Heart left ventricle (tissue), 13 donors: Measurements from ENCODE around the gene PRSS33.

ENCODE experiments used
- POLR2A ChIP-seq, 2 donors: fragments of 450-650 bp; IDR thresholded peaks; one replicate each; pipeline ENCODE4 v1.6.1; 2017; ENCODE audit warnings: antibody characterized with exemption in 2 of 2, mild to moderate bottlenecking in 2 of 2, moderate library complexity in 2 of 2
- TF ChIP-seq, protein P1 (sequence below), 12 donors: fragments of 200-600 bp; sonication (generic) in 4 of 12; IDR thresholded peaks; one replicate each; pipeline versions ENCODE4 v1.5.0 to v1.8.0; 2018 to 2022; ENCODE audit warnings: antibody characterized with exemption in 12 of 12, mild to moderate bottlenecking in 5 of 12
- donor health status: ischemic (EF 13 %, LVEDD 7.1; RV severe dilation, severe dysfunction).
- donor health status: DM: no; HTN: yes; CAD: no.
- donor health status: DM: no; HTN: no; CAD: no.
- donor health status: ischemic (EF 25% LVEDD 6.9; RV normal size, moderate dysfunction).
- donor health status: ischemic (EF 25% LVEDD 5.7; RV mildly dilated, moderate dysfunction).
- donor health status: ischemic (EF 35%, LVEDD 5.7; RV mildly dilated, moderate dysfunction).
- donor health status: nonischemic (EF 11% LVEDD 7.7; RV severe dilation, severe dysfunction).
- donor health status: DM: yes; HTN: yes; CAD: no.
- donor health status: PGD.
- donor health status: ischemic (EF 29% LVEDD 5.4; RV normal size, mild dysfunction).
- donor health status: nonischemic (EF 23%, LVEDD 6.1; RV moderate dilation, normal function).

DNA sequence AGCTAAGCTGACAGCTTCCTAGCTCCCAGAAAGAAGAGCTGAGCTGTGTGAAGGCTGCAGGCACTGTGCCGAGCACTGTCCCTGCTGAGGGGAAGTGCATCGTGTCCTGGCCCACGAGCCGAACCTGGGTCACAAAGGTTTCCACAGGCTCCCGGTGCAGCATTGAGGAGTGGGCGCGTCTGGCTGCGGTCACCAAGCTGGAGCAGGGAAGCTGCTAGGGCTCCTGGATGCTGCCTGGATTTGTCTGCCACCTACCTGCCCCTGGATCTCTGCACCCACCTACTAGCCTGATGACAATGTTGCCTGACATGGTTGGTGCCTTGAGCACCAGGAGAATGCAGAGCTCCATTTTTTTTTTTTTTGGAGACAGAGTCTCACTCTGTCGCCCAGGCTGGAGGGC is 41.4 kb downstream of the PRSS33 start:
- TF ChIP-seq, protein P1, sequence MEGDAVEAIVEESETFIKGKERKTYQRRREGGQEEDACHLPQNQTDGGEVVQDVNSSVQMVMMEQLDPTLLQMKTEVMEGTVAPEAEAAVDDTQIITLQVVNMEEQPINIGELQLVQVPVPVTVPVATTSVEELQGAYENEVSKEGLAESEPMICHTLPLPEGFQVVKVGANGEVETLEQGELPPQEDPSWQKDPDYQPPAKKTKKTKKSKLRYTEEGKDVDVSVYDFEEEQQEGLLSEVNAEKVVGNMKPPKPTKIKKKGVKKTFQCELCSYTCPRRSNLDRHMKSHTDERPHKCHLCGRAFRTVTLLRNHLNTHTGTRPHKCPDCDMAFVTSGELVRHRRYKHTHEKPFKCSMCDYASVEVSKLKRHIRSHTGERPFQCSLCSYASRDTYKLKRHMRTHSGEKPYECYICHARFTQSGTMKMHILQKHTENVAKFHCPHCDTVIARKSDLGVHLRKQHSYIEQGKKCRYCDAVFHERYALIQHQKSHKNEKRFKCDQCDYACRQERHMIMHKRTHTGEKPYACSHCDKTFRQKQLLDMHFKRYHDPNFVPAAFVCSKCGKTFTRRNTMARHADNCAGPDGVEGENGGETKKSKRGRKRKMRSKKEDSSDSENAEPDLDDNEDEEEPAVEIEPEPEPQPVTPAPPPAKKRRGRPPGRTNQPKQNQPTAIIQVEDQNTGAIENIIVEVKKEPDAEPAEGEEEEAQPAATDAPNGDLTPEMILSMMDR (IDR thresholded peaks at IDR 0.05): no peak
- no peak for TF ChIP-seq POLR2A (IDR thresholded peaks at IDR 0.05)
